HCT116 (cell line): Measurements from ENCODE around the gene IGFBPL1. TPM values are rescaled to one million over a fixed set of nuclear protein-coding genes. Genes with fewer than 3 reads are reported as not detected.

ENCODE experiments used
- ATAC-seq: fragments of 200-7000 bp; cut with Tn5 transposase; 2 replicates; pipeline ENCODE4 v1.9.1; 2020; ENCODE audit warnings: mild to moderate bottlenecking, moderate library complexity
- BruUV-seq: library from RNA; stranded (reverse); fragments of 400-500 nt; replicated peaks from 2 replicates; lab custom pipeline; 2021; lab: Mats Ljungman, UMichigan
- CTCF ChIA-PET: fragments of 300-600 bp; sonication (Branson Sonifier 250); formaldehyde crosslinking; loops from one replicate; lab custom pipeline; 2021; ENCODE audit warnings: antibody characterized with exemption; lab: Charles Lee
- POLR2A ChIA-PET: fragments of 300-600, 350-600 bp; sonication (Branson Sonifier 250); formaldehyde crosslinking; loops from one replicate; lab custom pipeline; 2021; ENCODE audit warnings: antibody characterized with exemption; lab: Charles Lee
- RAD21 ChIA-PET, 2 experiments: fragments of 300-600 bp; sonication (Branson Sonifier 250); formaldehyde crosslinking; loops; one replicate each; lab custom pipeline; 2023; ENCODE audit warnings: low total read pairs in 2 of 2; ENCODE audit not compliant: uncharacterized antibody in 2 of 2, unreplicated experiment in 2 of 2, low non-redundant PET in 1 of 2; lab: Charles Lee
- DNase-seq: peaks from one replicate; pipeline ENCODE4 v3.0.0-alpha.2; 2010; ENCODE audit warnings: low read depth, low spot score
- H2AFZ ChIP-seq: fragments of 200-600 bp; shearing (Covaris generic), sonication (generic); 2 replicates; pipeline ENCODE4 v1.6.1; 2017; ENCODE audit warnings: low read depth, mixed run types, mixed read lengths, antibody characterized with exemption, low read length; ENCODE audit not compliant: poor library complexity, severe bottlenecking
- H3K27ac ChIP-seq: 2 replicates; pipeline ENCODE4 v1.5.1; 2012; ENCODE audit warnings: low read depth, low read length
- H3K27me3 ChIP-seq: fragments of 200-600 bp; sonication (generic); 2 replicates; pipeline ENCODE4 v1.6.1; 2016; ENCODE audit warnings: mixed run types, low read length, mixed read lengths; ENCODE audit not compliant: insufficient read depth
- H3K36me3 ChIP-seq, 2 experiments: fragments of 200-500 bp in 1 of 2; fragments of 200-600 bp in 1 of 2; sonication (Bioruptor generic) in 1 of 2; sonication (generic) in 1 of 2; 2 replicates each; pipeline versions ENCODE4 v1.5.1 to v1.6.1; 2014 to 2016; ENCODE audit warnings: low read length in 2 of 2, inconsistent platforms in 1 of 2, mixed read lengths in 1 of 2, mixed run types in 1 of 2; ENCODE audit not compliant: insufficient read depth in 2 of 2, control insufficient read depth in 1 of 2
- H3K4me1 ChIP-seq, 2 experiments: fragments of 200-600 bp in 1 of 2; sonication (generic) in 1 of 2; 2 replicates each; pipeline versions ENCODE4 v1.5.1 to v1.6.1; 2012 to 2017; ENCODE audit warnings: low read length in 2 of 2, inconsistent platforms in 1 of 2, mild to moderate bottlenecking in 1 of 2, mixed read lengths in 1 of 2, mixed run types in 1 of 2, moderate library complexity in 1 of 2; ENCODE audit not compliant: insufficient read depth in 2 of 2, control insufficient read depth in 1 of 2
- H3K4me2 ChIP-seq: fragments of 200-600 bp; sonication (generic); 2 replicates; pipeline ENCODE4 v1.6.1; 2017; ENCODE audit warnings: mixed run types, low read length, mixed read lengths
- H3K4me3 ChIP-seq, 2 experiments: fragments of 200-600 bp in 1 of 2; sonication (generic) in 1 of 2; replicated peaks in 1 of 2; 2 replicates each; pipeline ENCODE4 v1.5.1; 2011 to 2016; ENCODE audit warnings: low read length in 2 of 2, control low read depth in 1 of 2, low read depth in 1 of 2, mild to moderate bottlenecking in 1 of 2, mixed read lengths in 1 of 2, mixed run types in 1 of 2
- H3K79me2 ChIP-seq: fragments of 200-600 bp; sonication (generic); 2 replicates; pipeline ENCODE4 v1.6.1; 2017; ENCODE audit warnings: mild to moderate bottlenecking, mixed run types, low read length, moderate library complexity, mixed read lengths; ENCODE audit not compliant: insufficient read depth
- H3K9ac ChIP-seq: fragments of 200-600 bp; sonication (generic); 2 replicates; pipeline ENCODE4 v1.6.1; 2016; ENCODE audit warnings: low read length, mixed read lengths
- H3K9me2 ChIP-seq: fragments of 200-600 bp; sonication (generic), shearing (Covaris generic); 2 replicates; pipeline ENCODE4 v1.6.1; 2017; ENCODE audit warnings: mixed run types, mild to moderate bottlenecking, moderate library complexity; ENCODE audit not compliant: insufficient read depth
- H3K9me3 ChIP-seq, 2 experiments: fragments of 200-500 bp in 1 of 2; fragments of 200-600 bp in 1 of 2; sonication (Bioruptor generic) in 1 of 2; sonication (generic) in 1 of 2; 2 replicates each; pipeline ENCODE4 v1.6.1; 2014 to 2017; ENCODE audit warnings: low read length in 2 of 2, mixed read lengths in 2 of 2, inconsistent platforms in 1 of 2, low read depth in 1 of 2, mild to moderate bottlenecking in 1 of 2, mixed run types in 1 of 2, moderate library complexity in 1 of 2; ENCODE audit not compliant: control insufficient read depth in 1 of 2, insufficient read depth in 1 of 2
- H4K20me1 ChIP-seq: fragments of 200-600 bp; sonication (generic), shearing (Covaris generic); 2 replicates; pipeline ENCODE4 v1.6.1; 2017; ENCODE audit warnings: mixed run types, mild to moderate bottlenecking, moderate library complexity; ENCODE audit not compliant: insufficient read depth
- ATF3 ChIP-seq: IDR thresholded peaks from 2 replicates; pipeline ENCODE4 v1.6.1; 2012
- CBX3 ChIP-seq: IDR thresholded peaks from 2 replicates; pipeline ENCODE4 v1.6.1; 2012; ENCODE audit warnings: low read depth
- CTCF ChIP-seq, 3 experiments: fragments of 200-600 bp in 1 of 3; sonication (generic) in 1 of 3; IDR thresholded peaks in 2 of 3; conservative IDR thresholded peaks in 1 of 3; 2 replicates each; pipeline ENCODE4 v1.5.1; 2012 to 2017; ENCODE audit warnings: low read depth in 2 of 3, low read length in 2 of 3, antibody characterized with exemption in 1 of 3, borderline replicate concordance in 1 of 3, control low read depth in 1 of 3, mild to moderate bottlenecking in 1 of 3, mixed read lengths in 1 of 3, mixed run types in 1 of 3, moderate library complexity in 1 of 3; ENCODE audit not compliant: insufficient read depth in 1 of 3
- ELF1 ChIP-seq: IDR thresholded peaks from 2 replicates; pipeline ENCODE4 v1.6.1; 2012; ENCODE audit warnings: low read depth, borderline replicate concordance
- EZH2phosphoT487 ChIP-seq: fragments of 200-600 bp; IDR thresholded peaks from 2 replicates; pipeline ENCODE4 v1.6.1; 2018; ENCODE audit warnings: antibody characterized with exemption, borderline replicate concordance
- FOSL1 ChIP-seq: IDR thresholded peaks from 2 replicates; pipeline ENCODE4 v1.6.1; 2012; ENCODE audit warnings: low read depth
- JUND ChIP-seq: IDR thresholded peaks from 2 replicates; pipeline ENCODE4 v1.6.1; 2012
- POLR2AphosphoS5 ChIP-seq: IDR thresholded peaks from 2 replicates; pipeline ENCODE4 v1.6.1; 2011; ENCODE audit warnings: mild to moderate bottlenecking, low read depth, low read length, moderate library complexity
- REST ChIP-seq: IDR thresholded peaks from 2 replicates; pipeline ENCODE4 v1.6.1; 2012; ENCODE audit warnings: low read depth
- SIN3A ChIP-seq: IDR thresholded peaks from 2 replicates; pipeline ENCODE4 v1.6.1; 2012; ENCODE audit warnings: low read depth
- SRF ChIP-seq: IDR thresholded peaks from 2 replicates; pipeline ENCODE4 v1.6.1; 2012; ENCODE audit warnings: low read depth
- TCF7L2 ChIP-seq: IDR thresholded peaks from 2 replicates; pipeline ENCODE4 v1.7.0; 2011; ENCODE audit warnings: borderline replicate concordance, inconsistent platforms; ENCODE audit not compliant: insufficient read depth, insufficient read length; ENCODE audit errors: extremely low read depth
- YY1 ChIP-seq: IDR thresholded peaks from 2 replicates; pipeline ENCODE4 v1.6.1; 2011; ENCODE audit warnings: low read length, low read depth, moderate library complexity, mild to moderate bottlenecking; ENCODE audit not compliant: insufficient replicate concordance; ENCODE audit errors: extremely low read depth
- ZNF274 ChIP-seq: fragments of 200-500 bp; sonication (Bioruptor generic); IDR thresholded peaks from 2 replicates; pipeline ENCODE4 v1.6.1; 2014; ENCODE audit warnings: mild to moderate bottlenecking, low read depth, low read length, inconsistent platforms
- intact Hi-C: fragments of 100-400 bp; cut with micrococcal nuclease; formaldehyde crosslinking; loops from 2 replicates; pipeline ENCODE4 v1.10.0; 2022
- total RNA-seq: library from RNA; stranded (reverse); gene quantifications from one replicate; pipeline ENCODE4 v1.2.1, GENCODE V29; 2021; ENCODE audit not compliant: unreplicated experiment
- TF ChIP-seq, protein P1 (sequence below): IDR thresholded peaks from 2 replicates; pipeline ENCODE4 v1.6.1; 2012
- TF ChIP-seq, protein P2 (sequence below): IDR thresholded peaks from 2 replicates; pipeline ENCODE4 v1.6.1; 2011; ENCODE audit warnings: mild to moderate bottlenecking, low read length, moderate library complexity; ENCODE audit not compliant: insufficient replicate concordance; ENCODE audit errors: extremely low read depth

Gene IGFBPL1
- total RNA-seq, 1 experiment from 2014 or later = not detected

GRCh38 chr9:38370176-38370575, 54.1 kb downstream of the IGFBPL1 start:
- ATAC-seq = no peak
- Histone ChIP-seq H4K20me1 (no peaks in the 10 kb centered on the region), H3K4me3 (no peak overlapping the region)
- intact Hi-C loops = loop anchor here (2.0 kb wide), 1 partner anchor 29 kb away; no protein-coding TSS in a partner anchor
- TF ChIP-seq SIN3A (no peak), POLR2AphosphoS5 (no peak), REST (no peak), ATF3 (no peak), EZH2phosphoT487 (no peak), CTCF (IDR thresholded peaks at IDR 0.05 in 2 of 3, conservative IDR thresholded peaks at IDR 0.05 in 1 of 3; ENCODE audit: borderline replicate concordance in 1 of 3, insufficient read depth in 1 of 3, low read depth in 2 of 3, low read length in 2 of 3) (no peak), JUND (no peak), YY1 (no peak), TCF7L2 (no peak), CBX3 (no peak), SRF (no peak), ELF1 (no peak), ZNF274 (no peak), FOSL1 (no peak)
- TF ChIP-seq, protein P1, sequence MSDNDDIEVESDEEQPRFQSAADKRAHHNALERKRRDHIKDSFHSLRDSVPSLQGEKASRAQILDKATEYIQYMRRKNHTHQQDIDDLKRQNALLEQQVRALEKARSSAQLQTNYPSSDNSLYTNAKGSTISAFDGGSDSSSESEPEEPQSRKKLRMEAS = no peak
- TF ChIP-seq, protein P2, sequence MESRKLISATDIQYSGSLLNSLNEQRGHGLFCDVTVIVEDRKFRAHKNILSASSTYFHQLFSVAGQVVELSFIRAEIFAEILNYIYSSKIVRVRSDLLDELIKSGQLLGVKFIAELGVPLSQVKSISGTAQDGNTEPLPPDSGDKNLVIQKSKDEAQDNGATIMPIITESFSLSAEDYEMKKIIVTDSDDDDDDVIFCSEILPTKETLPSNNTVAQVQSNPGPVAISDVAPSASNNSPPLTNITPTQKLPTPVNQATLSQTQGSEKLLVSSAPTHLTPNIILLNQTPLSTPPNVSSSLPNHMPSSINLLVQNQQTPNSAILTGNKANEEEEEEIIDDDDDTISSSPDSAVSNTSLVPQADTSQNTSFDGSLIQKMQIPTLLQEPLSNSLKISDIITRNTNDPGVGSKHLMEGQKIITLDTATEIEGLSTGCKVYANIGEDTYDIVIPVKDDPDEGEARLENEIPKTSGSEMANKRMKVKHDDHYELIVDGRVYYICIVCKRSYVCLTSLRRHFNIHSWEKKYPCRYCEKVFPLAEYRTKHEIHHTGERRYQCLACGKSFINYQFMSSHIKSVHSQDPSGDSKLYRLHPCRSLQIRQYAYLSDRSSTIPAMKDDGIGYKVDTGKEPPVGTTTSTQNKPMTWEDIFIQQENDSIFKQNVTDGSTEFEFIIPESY = no peak
- TF ChIP-seq, all 23 proteins: peak for 0
- ChIA-PET POLR2A (no interaction called here), CTCF (interaction anchor here (0.9 kb wide), 1 partner anchor 31 kb away, joined by 3 read pairs; no protein-coding TSS in a partner anchor), RAD21 (interaction anchor here in 1 of 2 experiments (1.4 kb wide), 1 partner anchor 30 kb away, joined by 3 read pairs; no protein-coding TSS in a partner anchor)
- no peak overlapping the region for H3K4me2 ChIP-seq
- H3K4me1 ChIP-seq = no peaks in the 10 kb centered on the region
- no peak overlapping the region for H2AFZ ChIP-seq
- no peaks in the 10 kb centered on the region for H3K9me2 ChIP-seq
- H3K9ac ChIP-seq = no peak overlapping the region
- H3K9me3 ChIP-seq = no peaks in the 10 kb centered on the region
- H3K27me3 ChIP-seq = no peaks in the 10 kb centered on the region; the same call in 1 of the 2 replicates
- no TSS peak for BruUV-seq
- no peak for DNase-seq
- no peaks in the 10 kb centered on the region for H3K36me3 ChIP-seq
- no peaks in the 10 kb centered on the region for H3K79me2 ChIP-seq
- H3K27ac ChIP-seq = no peak overlapping the region
